DOHH2 (cell line): ENCODE measurements around the gene RNF212.

Experiments
- H3F3A ChIP-seq: fragments of 200-600 bp; sonication (generic), shearing (Covaris generic); 2 replicates; pipeline ENCODE4 v1.6.0; 2016; ENCODE audit warnings: antibody characterized with exemption, mild to moderate bottlenecking; ENCODE audit not compliant: control insufficient read depth, insufficient read depth
- H3K27ac ChIP-seq: fragments of 200-600 bp; sonication (generic); 2 replicates; pipeline ENCODE4 v1.5.1; 2014; ENCODE audit warnings: low read depth, mild to moderate bottlenecking, low read length, moderate library complexity
- H3K27me3 ChIP-seq: fragments of 200-600 bp; sonication (generic); 2 replicates; pipeline ENCODE4 v1.6.1; 2014; ENCODE audit warnings: mild to moderate bottlenecking, low read length, mixed read lengths; ENCODE audit not compliant: control insufficient read depth
- H3K36me3 ChIP-seq: fragments of 200-600 bp; sonication (generic); 2 replicates; pipeline ENCODE4 v1.6.1; 2014; ENCODE audit warnings: mild to moderate bottlenecking, low read length, moderate library complexity, mixed read lengths; ENCODE audit not compliant: control insufficient read depth
- H3K4me1 ChIP-seq: fragments of 200-600 bp; sonication (generic); 2 replicates; pipeline ENCODE4 v1.6.1; 2014; ENCODE audit warnings: mild to moderate bottlenecking, low read length, mixed read lengths; ENCODE audit not compliant: control insufficient read depth
- H3K4me2 ChIP-seq: fragments of 200-600 bp; sonication (generic); 2 replicates; pipeline ENCODE4 v1.6.0; 2014; ENCODE audit warnings: mild to moderate bottlenecking, low read length, moderate library complexity
- H3K4me3 ChIP-seq: fragments of 200-600 bp; sonication (generic); 2 replicates; pipeline ENCODE4 v1.5.1; 2014; ENCODE audit warnings: mild to moderate bottlenecking, low read length, mixed read lengths
- H3K79me2 ChIP-seq: fragments of 200-600 bp; sonication (generic); 2 replicates; pipeline ENCODE4 v1.6.1; 2014; ENCODE audit warnings: mild to moderate bottlenecking, low read length, mixed read lengths; ENCODE audit not compliant: control insufficient read depth
- H3K9me2 ChIP-seq: fragments of 200-600 bp; sonication (generic); replicated peaks from 2 replicates; pipeline ENCODE4 v1.6.1; 2014; ENCODE audit warnings: mild to moderate bottlenecking, low read length, mixed read lengths; ENCODE audit not compliant: control insufficient read depth
- H3K9me3 ChIP-seq: fragments of 200-600 bp; sonication (generic); 2 replicates; pipeline ENCODE4 v1.6.1; 2014; ENCODE audit warnings: antibody characterized with exemption, low read length, mixed read lengths; ENCODE audit not compliant: control insufficient read depth, insufficient read depth
- H4K20me1 ChIP-seq: fragments of 200-600 bp; sonication (generic); 2 replicates; pipeline ENCODE4 v1.6.0; 2014; ENCODE audit warnings: low read depth, mild to moderate bottlenecking, antibody characterized with exemption, low read length, moderate library complexity; ENCODE audit not compliant: control insufficient read depth, insufficient read depth
- CTCF ChIP-seq: fragments of 200-600 bp; sonication (generic); IDR thresholded peaks from one replicate; pipeline ENCODE4 v1.5.1; 2014; ENCODE audit warnings: antibody characterized with exemption, mild to moderate bottlenecking, low read depth, low read length; ENCODE audit not compliant: poor library complexity, severe bottlenecking
- EZH2phosphoT487 ChIP-seq: fragments of 200-600 bp; sonication (generic); IDR thresholded peaks from 2 replicates; pipeline ENCODE4 v1.6.1; 2017; ENCODE audit warnings: borderline replicate concordance, mild to moderate bottlenecking, antibody characterized with exemption, low read length, moderate library complexity, mixed read lengths

RNF212 gene

GRCh38 chr4:1058198-1058996 lies 55.0 kb downstream of the RNF212 start:
- Histone ChIP-seq H3K9me3 (no peaks in the 10 kb centered on the region), H3K4me3 (no peak overlapping the region), H3F3A (no peaks in the 10 kb centered on the region), H3K4me2 (no peak overlapping the region), H3K4me1 (peaks cover 16% of the 10 kb centered on the region), H3K79me2 (no peaks in the 10 kb centered on the region), H3K36me3 (no peaks in the 10 kb centered on the region), H3K27me3 (peaks cover 14% of the 10 kb centered on the region; the same call in 1 of the 2 replicates), H3K9me2 (no peaks in the 10 kb centered on the region), H3K27ac (no peak overlapping the region), H4K20me1 (no peaks in the 10 kb centered on the region)
- no peak for TF ChIP-seq EZH2phosphoT487
- TF ChIP-seq CTCF, result no peak

DNA sequence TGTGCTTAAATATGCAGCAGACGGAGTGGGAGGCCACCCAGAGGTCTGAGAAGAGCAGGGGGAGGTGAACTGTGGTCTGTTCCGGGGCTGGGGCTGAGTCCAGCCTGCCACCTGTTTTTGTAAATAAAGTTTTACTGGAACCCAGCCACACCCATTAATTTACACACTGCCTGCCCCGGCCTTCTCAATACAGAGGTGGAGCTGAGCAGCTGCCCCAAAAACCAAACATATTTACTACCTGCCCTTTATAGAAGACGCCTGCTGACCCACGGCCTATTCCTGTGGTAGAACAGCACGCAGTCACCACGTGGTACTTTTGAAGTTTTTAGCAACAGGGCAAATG lies 56.0 kb downstream of the RNF212 start:
- H3K9me2 ChIP-seq, result no peaks in the 10 kb centered on the region
- no peak for TF ChIP-seq EZH2phosphoT487
- H4K20me1 ChIP-seq, result no peaks in the 10 kb centered on the region
- H3F3A ChIP-seq, result no peaks in the 10 kb centered on the region
- H3K27me3 ChIP-seq, result peaks cover 11% of the 10 kb centered on the region; the same call in 1 of the 2 replicates
- no peaks in the 10 kb centered on the region for H3K36me3 ChIP-seq
- H3K79me2 ChIP-seq, result no peaks in the 10 kb centered on the region
- no peak overlapping the region for H3K27ac ChIP-seq
- no peak overlapping the region for H3K4me2 ChIP-seq
- H3K9me3 ChIP-seq, result no peaks in the 10 kb centered on the region
- H3K4me1 ChIP-seq, result peaks cover 16% of the 10 kb centered on the region
- no peak overlapping the region for H3K4me3 ChIP-seq

DNA sequence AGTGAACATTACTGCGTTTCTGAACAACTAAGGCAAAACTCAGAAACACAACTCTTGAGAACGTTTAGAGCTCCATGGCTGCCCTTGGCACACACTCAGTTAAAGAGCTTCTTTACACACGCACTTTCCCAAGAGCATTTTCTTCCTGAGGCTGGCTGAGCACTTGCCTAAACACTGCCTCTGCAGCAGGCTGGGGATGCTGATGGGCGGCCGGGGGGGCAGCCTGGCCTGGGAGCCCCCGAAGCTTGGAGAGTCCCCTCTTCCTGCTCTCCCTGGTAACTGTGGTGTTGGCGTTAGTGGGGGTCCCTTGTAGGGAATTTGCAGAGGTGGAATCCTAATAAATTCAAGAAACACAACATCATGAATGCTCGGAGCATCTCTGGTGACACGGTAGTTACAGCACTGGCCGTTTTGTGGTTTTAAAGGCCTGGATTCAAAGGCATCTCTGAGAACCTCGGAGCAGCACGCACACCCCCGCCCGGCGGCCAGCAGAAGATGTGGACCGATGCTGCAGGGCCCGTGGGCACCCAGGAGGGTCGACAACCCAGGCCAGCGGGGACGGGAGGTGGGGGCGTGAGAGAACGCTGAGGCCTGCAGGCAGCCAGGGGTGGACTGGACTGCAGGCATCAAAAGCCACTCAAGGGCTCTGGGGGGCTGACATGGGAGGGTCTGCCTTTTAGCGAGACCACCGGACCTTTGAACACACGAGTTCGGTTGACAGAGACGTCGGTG lies 56.5 kb downstream of the RNF212 start:
- Histone ChIP-seq H3K4me2 (peak overlapping the region; percentile 75), H4K20me1 (no peaks in the 10 kb centered on the region), H3K4me1 (peaks cover 16% of the 10 kb centered on the region), H3K27me3 (peaks cover 8% of the 10 kb centered on the region; the same call in 1 of the 2 replicates), H3K9me2 (no peaks in the 10 kb centered on the region), H3K4me3 (no peak overlapping the region; the same call in 1 of the 2 replicates), H3K27ac (no peak overlapping the region), H3K79me2 (no peaks in the 10 kb centered on the region), H3K36me3 (no peaks in the 10 kb centered on the region), H3K9me3 (no peaks in the 10 kb centered on the region), H3F3A (no peaks in the 10 kb centered on the region)
- TF ChIP-seq EZH2phosphoT487 (no peak), CTCF (no peak)
